Activated CD4-positive, alpha-beta memory T cell treated with anti-CD3 and anti-CD28 coated beads for 36 hours (primary cell): ENCODE measurements around the gene DNER. TPM values are rescaled to one million over a fixed set of nuclear protein-coding genes. Genes with fewer than 3 reads are reported as not detected.
"Not testable (repeated sequence)": the region's sequence is repeated elsewhere in the genome, so short reads cannot be mapped to it uniquely, and the experiment has no call there.

ENCODE experiments used
- CTCF ChIA-PET: fragments of 350-600 bp; sonication (Branson Sonifier 250); formaldehyde crosslinking; loops from one replicate; lab custom pipeline; 2021; ENCODE audit warnings: antibody characterized with exemption, inconsistent platforms; lab: Charles Lee
- POLR2A ChIA-PET: fragments of 350-600 bp; sonication (Branson Sonifier 250); formaldehyde crosslinking; loops from one replicate; lab custom pipeline; 2021; ENCODE audit warnings: antibody characterized with exemption; lab: Charles Lee
- DNase-seq: peaks from one replicate; pipeline ENCODE4 v3.0.0-alpha.2; 2020
- H3K27ac Mint-ChIP-seq: one replicate; pipeline ENCODE4 v1.8.0; 2021; ENCODE audit warnings: mixed read lengths
- H3K27me3 Mint-ChIP-seq: one replicate; pipeline ENCODE4 v1.8.0; 2021; ENCODE audit warnings: mixed read lengths
- H3K36me3 Mint-ChIP-seq: one replicate; pipeline ENCODE4 v1.8.0; 2021; ENCODE audit warnings: mixed read lengths
- H3K4me1 Mint-ChIP-seq: one replicate; pipeline ENCODE4 v1.8.0; 2021; ENCODE audit warnings: low read depth, mixed read lengths
- H3K4me3 Mint-ChIP-seq: one replicate; pipeline ENCODE4 v1.8.0; 2021; ENCODE audit warnings: mild to moderate bottlenecking, mixed read lengths
- H3K9me3 Mint-ChIP-seq: one replicate; pipeline ENCODE4 v1.8.0; 2021; ENCODE audit warnings: mixed read lengths
- intact Hi-C: fragments of 100-400 bp; cut with micrococcal nuclease; formaldehyde crosslinking; loops from one replicate; pipeline ENCODE4 v1.15.1; 2023
- total RNA-seq, 2 experiments: library from RNA; stranded (reverse); gene quantifications; one replicate each; pipeline ENCODE4 v1.2.3, GENCODE V29; 2021

DNER gene
- total RNA-seq, 2 experiments from 2014 or later: not detected

DNA sequence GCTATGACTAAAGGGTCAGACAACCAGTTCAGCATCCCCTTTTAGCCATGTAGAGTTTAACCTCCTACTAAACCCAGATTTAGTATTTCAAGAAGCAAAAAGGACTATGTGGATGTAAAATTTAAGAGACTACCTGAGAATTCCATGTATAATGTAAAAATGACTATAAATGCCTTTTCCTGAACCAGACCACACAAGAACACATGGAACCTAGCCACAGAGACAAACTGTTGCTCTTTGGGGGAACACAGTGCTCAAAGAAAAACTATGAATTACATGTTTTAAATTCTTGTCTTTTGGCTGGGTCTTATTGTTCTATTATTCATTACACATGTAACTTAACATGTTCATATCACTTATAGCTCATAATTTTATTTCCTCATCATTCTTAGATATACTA lies 192.8 kb downstream of the DNER start:
- H3K4me3 Mint-ChIP-seq: no peak overlapping the region
- H3K36me3 Mint-ChIP-seq: no peaks in the 10 kb centered on the region
- no peaks in the 10 kb centered on the region for H3K4me1 Mint-ChIP-seq
- intact Hi-C loops: no loop called here
- no peak overlapping the region for H3K27ac Mint-ChIP-seq
- H3K27me3 Mint-ChIP-seq: no peaks in the 10 kb centered on the region
- DNase-seq: no peak
- ChIA-PET POLR2A (no interaction called here), CTCF (no interaction called here)
- H3K9me3 Mint-ChIP-seq: no peaks in the 10 kb centered on the region

DNA sequence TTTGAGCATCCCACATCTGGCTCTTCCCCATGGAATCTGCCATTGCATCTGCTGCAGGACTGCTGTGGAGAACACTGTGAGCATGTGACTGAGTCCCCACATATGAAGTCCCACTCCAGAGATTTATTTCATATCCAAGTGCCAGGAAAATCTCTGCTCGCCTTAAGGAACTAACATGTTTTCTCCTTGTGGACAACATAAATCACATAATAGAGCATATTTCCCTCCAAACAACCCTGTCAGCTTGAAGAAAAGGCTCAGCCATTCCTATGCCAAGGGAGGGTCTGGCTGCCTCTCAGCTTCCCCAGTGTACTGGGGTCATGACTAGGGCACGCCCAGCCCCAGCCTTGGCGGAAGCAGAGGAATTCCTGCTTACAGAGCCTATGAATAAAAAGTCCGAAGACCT lies 193.7 kb downstream of the DNER start:
- Mint-ChIP-seq H3K4me3 (no peak overlapping the region), H3K27ac (no peak overlapping the region), H3K36me3 (no peaks in the 10 kb centered on the region), H3K9me3 (no peaks in the 10 kb centered on the region), H3K27me3 (no peaks in the 10 kb centered on the region), H3K4me1 (no peaks in the 10 kb centered on the region)
- CTCF ChIA-PET: no interaction called here
- no peak for DNase-seq
- intact Hi-C loops: no loop called here
- POLR2A ChIA-PET: no interaction called here

DNA sequence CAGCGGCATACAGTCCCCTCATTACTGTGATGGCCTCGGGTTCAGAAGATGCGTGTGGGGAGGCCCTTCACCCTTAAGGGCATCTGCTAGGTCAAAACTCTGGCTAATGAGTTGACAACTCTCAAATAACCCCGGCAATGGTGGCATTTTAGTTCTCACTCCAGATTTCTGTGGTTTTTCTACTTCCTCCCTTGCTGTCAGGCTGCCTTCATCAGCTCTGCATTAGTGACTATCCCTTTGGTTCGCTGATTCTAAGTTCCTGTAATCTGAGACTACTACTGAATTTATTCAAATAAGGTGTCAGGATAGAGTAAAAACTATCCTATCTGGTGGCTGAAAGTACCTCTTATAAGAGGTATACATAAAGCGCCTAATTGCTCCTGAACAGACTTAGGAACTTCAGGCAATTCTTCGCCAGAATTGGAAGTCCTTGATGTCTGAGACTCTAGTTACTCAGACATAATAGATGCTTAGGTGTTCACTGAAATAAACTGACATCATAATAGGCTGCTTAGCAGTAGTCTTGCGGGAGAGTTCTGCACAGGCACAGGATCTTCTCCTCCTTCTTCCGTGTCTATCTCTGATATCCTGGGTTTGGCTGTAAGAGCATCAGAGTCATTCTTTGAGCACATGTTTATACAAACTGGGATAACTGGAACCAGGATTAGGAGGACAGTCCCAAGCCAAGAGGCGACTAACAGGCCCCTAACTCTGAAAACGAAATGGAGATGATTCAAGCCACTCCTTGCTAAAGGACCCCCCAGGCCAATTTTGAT lies 194.5 kb downstream of the DNER start:
- Mint-ChIP-seq H3K4me3 (no peak overlapping the region), H3K27ac (no peak overlapping the region), H3K36me3 (no peaks in the 10 kb centered on the region), H3K4me1 (no peaks in the 10 kb centered on the region), H3K9me3 (no peaks in the 10 kb centered on the region), H3K27me3 (no peaks in the 10 kb centered on the region)
- ChIA-PET POLR2A (no interaction called here), CTCF (no interaction called here)
- intact Hi-C loops: no loop called here
- DNase-seq: no peak

DNA sequence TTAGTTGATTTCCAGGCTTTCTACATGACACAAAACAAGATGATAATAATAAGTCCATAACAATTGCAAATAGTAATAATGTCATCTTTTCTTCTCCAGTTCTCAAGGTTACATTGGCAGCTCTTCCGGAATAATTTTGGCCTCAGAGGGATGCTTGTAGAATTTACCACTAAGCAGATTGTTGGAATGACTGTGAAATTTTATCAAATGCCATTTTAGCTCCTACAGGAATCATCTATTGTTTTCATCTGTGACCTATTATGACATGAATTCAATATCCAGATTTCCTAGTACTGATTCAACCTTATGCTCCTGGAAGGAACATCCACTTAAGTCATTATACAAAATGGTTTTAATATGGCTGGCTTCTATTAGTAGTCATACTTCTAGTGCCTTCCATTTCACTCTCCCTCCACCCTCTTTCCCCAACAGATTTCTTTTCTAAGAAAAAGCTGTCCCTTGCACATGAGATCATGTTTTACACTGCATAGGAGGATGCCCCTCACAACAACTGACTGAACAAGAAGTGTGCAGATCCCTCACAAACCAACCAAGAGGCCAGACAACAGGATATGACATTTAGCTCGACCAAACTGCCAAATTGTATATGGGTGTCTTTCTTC lies 200.0 kb downstream of the DNER start:
- Mint-ChIP-seq H3K27me3 (no peaks in the 10 kb centered on the region), H3K27ac (no peak overlapping the region), H3K36me3 (no peaks in the 10 kb centered on the region), H3K4me1 (no peaks in the 10 kb centered on the region), H3K4me3 (no peak overlapping the region), H3K9me3 (no peaks in the 10 kb centered on the region)
- ChIA-PET CTCF (no interaction called here), POLR2A (no interaction called here)
- no peak for DNase-seq
- intact Hi-C loops: no loop called here

DNA sequence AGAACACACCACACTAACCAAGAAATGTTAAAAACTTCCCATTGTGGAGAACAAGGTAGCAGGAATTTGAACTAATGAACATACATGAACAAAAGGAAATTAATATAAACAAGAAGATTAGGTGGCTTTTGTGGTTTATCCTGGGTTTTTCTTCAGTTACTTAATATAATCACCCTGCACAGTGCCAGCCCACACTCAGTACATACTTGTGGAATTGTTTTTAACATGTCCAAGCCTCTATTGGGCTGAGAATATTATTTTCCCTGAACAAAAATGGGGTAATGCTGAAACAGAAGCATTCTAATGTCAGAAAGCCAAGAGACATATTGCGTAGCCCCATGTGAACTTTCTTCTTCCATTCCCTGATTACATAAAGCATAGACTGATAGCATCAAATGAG lies 202.8 kb downstream of the DNER start:
- Mint-ChIP-seq H3K27ac (no peak overlapping the region), H3K4me3 (no peak overlapping the region), H3K36me3 (no peaks in the 10 kb centered on the region), H3K9me3 (no peaks in the 10 kb centered on the region), H3K27me3 (peaks cover 2% of the 10 kb centered on the region), H3K4me1 (no peaks in the 10 kb centered on the region)
- no peak for DNase-seq
- POLR2A ChIA-PET: no interaction called here
- intact Hi-C loops: no loop called here
- CTCF ChIA-PET: no interaction called here

DNA sequence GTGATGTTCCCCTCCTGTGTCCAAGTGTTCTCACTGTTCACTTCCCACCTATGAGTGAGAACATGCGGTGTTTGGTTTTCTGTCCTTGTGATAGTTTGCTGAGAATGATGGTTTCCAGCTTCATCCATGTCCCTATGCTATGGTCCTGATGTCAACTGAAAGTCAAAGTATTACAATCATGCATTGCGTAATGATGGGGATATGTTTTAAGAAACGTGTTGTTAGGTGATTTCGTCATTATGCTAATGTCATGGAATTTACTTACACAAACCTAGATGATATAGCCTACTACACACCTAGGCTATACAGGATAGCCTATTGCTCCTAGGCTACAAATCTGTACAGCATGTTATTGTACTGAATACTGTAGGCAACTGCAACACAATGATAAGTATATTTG lies 207.7 kb downstream of the DNER start:
- POLR2A ChIA-PET: not testable (repeated sequence)

DNA sequence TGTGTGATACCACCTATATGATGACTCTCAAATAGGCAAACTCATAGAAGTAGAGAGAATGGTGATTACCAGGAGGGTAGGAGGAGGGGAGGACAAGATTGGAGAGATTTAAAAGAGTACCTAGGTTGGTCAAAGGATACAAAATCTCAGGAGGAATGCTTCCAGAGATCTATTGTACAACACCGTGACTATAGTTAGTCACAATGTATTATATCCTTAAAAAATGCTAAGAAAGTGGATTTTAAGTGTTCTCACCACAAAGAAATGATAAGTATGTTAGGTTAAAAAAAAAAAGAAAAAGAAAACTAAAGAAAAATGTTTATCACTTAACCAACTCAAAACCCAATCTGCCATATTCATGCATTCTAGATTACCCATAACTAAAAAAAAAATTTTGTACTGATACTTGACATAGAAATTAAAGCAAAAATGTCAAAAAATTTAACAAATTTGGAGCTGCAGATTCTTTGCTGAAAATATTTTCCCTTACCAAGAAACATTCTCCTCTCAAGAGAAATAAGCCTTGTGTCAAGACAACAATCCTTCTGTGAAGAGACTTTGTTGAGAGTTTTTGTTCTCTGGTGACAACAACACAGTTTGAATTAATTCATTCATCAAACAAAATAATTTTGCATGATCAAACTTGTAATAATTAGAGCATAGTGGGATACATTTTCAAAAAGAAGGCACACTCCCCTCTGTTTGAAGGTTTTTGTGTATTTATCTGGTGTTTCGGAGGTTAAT lies 213.1 kb downstream of the DNER start:
- ChIA-PET POLR2A (no interaction called here), CTCF (no interaction called here)
- H3K4me1 Mint-ChIP-seq: no peaks in the 10 kb centered on the region
- no peak overlapping the region for H3K4me3 Mint-ChIP-seq
- H3K9me3 Mint-ChIP-seq: peaks cover 12% of the 10 kb centered on the region
- intact Hi-C loops: no loop called here
- no peak for DNase-seq
- H3K36me3 Mint-ChIP-seq: no peaks in the 10 kb centered on the region
- H3K27ac Mint-ChIP-seq: no peak overlapping the region
- peaks cover 2% of the 10 kb centered on the region for H3K27me3 Mint-ChIP-seq

More for the DNA sequence above, 207.7 kb downstream of the DNER start:
- DNase-seq, H3K4me3 Mint-ChIP-seq, H3K27ac Mint-ChIP-seq, H3K36me3 Mint-ChIP-seq, H3K4me1 Mint-ChIP-seq, H3K9me3 Mint-ChIP-seq, H3K27me3 Mint-ChIP-seq, CTCF ChIA-PET, intact Hi-C loops: not testable (repeated sequence)

DNA sequence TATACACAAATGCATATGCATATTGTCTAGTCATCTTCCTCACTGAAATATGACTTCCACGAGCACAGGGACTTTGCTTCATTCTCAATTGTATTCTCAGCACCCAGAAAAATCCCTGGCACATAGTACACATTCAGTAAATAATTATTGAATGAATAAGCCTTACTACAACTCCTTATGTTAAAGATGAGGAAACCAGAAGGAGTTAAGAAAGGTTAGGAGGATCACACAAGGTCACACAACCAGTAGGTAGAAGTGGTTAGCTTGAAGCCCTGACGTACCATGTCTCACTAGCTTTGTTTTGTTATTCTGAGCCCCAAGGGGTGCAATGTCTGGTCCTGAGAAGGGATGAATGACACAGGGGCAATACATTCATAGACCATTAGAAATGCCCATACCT lies 222.3 kb downstream of the DNER start:
- H3K4me3 Mint-ChIP-seq: no peak overlapping the region
- H3K27ac Mint-ChIP-seq: no peak overlapping the region
- ChIA-PET CTCF (no interaction called here), POLR2A (no interaction called here)
- no peaks in the 10 kb centered on the region for H3K36me3 Mint-ChIP-seq
- no peaks in the 10 kb centered on the region for H3K4me1 Mint-ChIP-seq
- no peaks in the 10 kb centered on the region for H3K27me3 Mint-ChIP-seq
- peaks cover 7% of the 10 kb centered on the region for H3K9me3 Mint-ChIP-seq
- DNase-seq: no peak
- intact Hi-C loops: no loop called here

DNA sequence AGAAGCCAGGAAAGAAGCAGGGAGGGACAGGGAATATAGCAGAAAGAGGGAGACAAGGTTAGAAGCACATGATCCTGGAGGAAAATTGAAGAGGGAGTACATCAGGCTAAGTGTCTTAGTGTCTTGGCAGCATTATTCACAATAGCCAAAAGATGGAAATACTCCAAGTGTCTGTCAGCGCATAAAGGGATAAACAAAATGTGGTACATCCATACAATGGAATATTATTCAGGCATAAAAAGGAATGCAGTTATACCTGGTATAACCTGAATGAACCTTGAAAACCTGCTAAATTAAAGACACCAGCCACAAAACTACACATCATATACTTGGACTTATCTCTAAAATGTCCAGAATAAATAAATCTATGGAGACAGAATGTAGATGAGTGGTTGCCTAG lies 224.2 kb downstream of the DNER start:
- Mint-ChIP-seq H3K27me3 (no peaks in the 10 kb centered on the region), H3K4me3 (no peak overlapping the region), H3K4me1 (no peaks in the 10 kb centered on the region), H3K36me3 (no peaks in the 10 kb centered on the region), H3K27ac (no peak overlapping the region), H3K9me3 (peaks cover 7% of the 10 kb centered on the region)
- ChIA-PET POLR2A (no interaction called here), CTCF (no interaction called here)
- no peak for DNase-seq
- intact Hi-C loops: no loop called here

DNA sequence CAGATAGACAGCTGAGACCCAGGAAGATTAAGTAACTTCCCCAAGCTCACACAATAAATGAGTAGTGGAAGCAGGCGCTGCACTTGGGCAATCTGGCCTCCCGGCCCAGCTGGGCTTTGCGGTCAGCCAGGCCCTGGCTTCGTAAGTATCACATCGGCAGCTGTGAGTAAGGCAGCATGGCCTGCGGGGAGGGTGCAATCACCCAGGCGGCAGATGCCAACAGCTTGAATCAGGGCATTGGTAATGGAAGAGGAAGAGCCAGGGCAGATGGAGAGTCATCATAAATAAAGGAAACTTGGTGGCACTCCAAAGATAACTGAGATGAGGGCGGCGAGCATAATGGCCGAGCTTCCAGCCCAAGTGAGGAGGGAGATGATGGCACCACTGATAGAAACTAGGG lies 225.3 kb downstream of the DNER start:
- Mint-ChIP-seq H3K4me3 (no peak overlapping the region), H3K36me3 (no peaks in the 10 kb centered on the region), H3K9me3 (peaks cover 7% of the 10 kb centered on the region), H3K27ac (no peak overlapping the region), H3K27me3 (no peaks in the 10 kb centered on the region), H3K4me1 (no peaks in the 10 kb centered on the region)
- no peak for DNase-seq
- ChIA-PET CTCF (no interaction called here), POLR2A (no interaction called here)
- intact Hi-C loops: no loop called here

DNA sequence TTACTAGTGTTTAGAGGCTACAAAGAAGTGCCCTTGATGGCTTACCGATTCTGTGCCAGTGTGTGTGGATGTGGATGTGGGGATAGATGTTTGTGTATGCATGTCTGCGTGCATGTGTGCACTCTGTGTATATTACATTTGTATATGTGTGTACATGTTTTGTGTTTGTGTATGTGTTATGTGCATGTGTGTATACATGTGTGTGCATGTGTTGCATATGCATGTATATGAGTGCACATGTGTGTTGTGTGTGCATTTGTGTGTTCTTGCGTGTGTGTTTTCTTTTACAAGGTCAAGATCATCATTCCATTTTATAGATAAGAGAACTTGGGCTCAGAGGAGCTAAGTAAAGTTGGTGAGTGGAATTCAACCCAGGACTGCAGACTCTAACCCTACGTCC lies 226.1 kb downstream of the DNER start:
- no peak overlapping the region for H3K27ac Mint-ChIP-seq
- no peaks in the 10 kb centered on the region for H3K4me1 Mint-ChIP-seq
- no peak overlapping the region for H3K4me3 Mint-ChIP-seq
- H3K36me3 Mint-ChIP-seq: no peaks in the 10 kb centered on the region
- peaks cover 7% of the 10 kb centered on the region for H3K9me3 Mint-ChIP-seq
- intact Hi-C loops: no loop called here
- H3K27me3 Mint-ChIP-seq: no peaks in the 10 kb centered on the region
- DNase-seq: no peak
- CTCF ChIA-PET: no interaction called here
- POLR2A ChIA-PET: no interaction called here

DNA sequence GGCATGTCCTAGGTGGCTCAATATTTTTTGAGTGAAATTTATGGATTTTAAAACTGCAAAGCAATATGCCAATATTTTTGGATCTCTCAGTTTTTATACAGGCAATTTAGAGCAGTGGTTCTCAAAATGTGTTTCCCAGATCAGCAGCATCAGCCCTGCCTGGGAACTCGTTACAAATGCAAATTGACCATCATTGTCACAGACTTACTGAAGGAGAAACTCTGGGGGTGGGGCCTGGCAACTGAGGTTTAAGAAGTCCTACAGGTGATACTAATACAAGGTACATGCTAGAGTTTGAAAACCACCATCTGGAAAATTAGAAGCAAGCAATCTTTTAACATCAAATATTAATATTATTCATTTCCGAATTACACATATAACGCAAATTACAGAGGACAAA lies 227.7 kb downstream of the DNER start:
- no peak for DNase-seq
- Mint-ChIP-seq H3K4me3 (no peak overlapping the region), H3K9me3 (peaks cover 7% of the 10 kb centered on the region), H3K4me1 (no peaks in the 10 kb centered on the region), H3K27me3 (no peaks in the 10 kb centered on the region), H3K36me3 (no peaks in the 10 kb centered on the region), H3K27ac (no peak overlapping the region)
- ChIA-PET CTCF (no interaction called here), POLR2A (no interaction called here)
- intact Hi-C loops: no loop called here
